GM18873 (cell line): ENCODE data around the gene STUM.
"Not testable (repeated sequence)": the region's sequence is repeated elsewhere in the genome, so short reads cannot be mapped to it uniquely, and the experiment has no call there.

Experiments
- ATAC-seq: cut with Tn5 transposase; IDR thresholded peaks from one replicate; pipeline ENCODE4 v1.9.1; 2021; ENCODE audit warnings: mild to moderate bottlenecking, moderate library complexity, moderate number of reproducible peaks; ENCODE audit not compliant: unreplicated experiment, low FRiP score

STUM gene

DNA sequence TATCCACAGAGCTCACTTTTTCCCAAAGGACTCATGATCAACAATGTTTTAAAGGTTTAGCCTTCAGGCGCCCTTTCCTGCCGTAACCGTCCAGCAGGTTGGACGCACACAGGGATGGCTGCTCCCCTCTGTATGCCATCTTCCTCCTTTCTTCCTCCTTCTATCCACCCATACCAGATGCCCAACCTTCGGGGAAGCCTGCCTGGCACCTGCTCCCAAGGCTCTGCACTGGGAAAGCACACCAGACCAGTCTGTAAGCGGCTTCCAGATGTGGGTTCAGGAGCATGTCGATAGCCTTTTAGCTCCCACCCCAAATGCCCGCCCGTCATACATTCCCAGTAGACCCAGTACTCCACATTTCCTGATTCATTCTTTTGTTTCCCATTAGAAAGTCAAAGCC is 52.9 kb downstream of the STUM start:
- no peak for ATAC-seq

DNA sequence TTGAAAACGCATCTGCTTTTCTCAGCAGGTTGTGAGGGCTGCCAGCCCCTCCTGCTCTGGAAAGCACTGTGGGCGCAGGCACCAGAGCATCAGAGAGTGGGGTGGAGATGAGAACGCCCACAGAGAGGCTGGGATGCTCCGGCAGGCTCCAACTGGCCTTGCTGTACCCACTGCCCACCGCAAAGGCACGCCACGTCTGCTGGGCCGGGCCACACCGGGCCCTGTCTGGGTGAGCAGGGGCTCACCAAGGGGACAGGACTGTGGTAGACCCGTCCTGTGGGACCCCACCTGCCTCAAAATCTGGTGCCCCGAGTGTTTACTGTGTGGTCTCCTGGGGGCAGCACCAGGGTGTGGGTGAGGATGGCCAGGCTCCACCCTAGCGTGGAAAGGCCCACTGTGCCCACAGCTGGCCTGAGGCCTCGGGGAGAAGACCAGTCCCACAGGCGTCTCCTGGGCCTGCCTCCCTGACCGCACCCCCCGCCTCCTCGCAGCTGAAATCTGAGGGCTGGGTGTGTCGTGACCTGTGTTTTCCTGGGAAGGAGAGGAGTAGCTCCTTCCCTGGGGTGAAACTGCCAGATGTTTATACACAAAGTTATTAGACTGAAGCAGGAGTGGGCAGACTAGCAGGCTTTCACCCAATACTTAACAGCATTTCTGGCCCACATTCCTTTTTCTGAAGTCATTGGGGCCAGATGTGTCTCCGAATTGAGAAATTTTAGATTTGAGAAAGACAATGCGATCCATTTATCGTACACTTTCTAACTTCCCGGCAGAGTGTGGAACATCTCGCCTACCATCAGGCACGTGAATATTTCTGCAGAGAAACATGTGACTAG is 53.8 kb downstream of the STUM start:
- no peak for ATAC-seq

DNA sequence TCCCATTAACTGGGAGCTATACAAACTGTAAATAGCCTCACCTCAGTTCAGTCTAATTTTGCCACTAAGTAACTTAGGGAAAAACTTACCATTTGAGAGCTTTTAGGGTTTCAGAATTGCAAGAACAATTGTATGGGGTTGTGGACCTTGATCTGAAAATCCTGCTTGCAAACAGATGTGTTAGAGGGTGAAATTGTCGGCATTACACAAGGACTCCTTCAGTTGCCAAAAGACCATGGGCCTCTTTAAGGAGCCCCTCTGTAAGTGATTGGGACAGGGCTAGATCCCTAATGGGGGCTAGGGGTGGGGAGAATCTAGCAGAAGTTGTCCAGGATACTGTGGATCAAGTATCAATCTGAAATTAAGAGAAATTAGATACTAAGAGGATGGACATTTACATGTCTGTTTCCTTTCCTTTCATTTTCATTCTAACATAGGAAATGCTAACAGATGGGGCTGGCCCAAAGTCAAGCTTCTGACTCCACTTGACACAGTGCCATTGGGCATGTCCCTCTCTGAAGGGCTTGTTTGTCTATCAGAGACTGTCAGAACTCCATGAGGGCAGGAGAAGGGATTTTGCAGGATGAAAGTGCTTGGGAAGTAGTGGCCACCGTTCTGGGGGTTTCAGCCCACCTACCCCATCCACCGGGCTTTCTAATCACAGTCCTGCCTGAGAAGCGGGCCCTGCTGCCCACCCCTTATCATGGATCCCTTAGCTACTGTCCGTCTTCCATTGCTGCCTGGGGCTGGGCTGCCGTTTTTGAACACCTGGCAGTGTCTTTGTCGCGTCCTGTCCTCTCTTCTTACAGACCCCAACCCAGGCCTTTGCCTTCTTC is 54.7 kb downstream of the STUM start:
- no peak for ATAC-seq

DNA sequence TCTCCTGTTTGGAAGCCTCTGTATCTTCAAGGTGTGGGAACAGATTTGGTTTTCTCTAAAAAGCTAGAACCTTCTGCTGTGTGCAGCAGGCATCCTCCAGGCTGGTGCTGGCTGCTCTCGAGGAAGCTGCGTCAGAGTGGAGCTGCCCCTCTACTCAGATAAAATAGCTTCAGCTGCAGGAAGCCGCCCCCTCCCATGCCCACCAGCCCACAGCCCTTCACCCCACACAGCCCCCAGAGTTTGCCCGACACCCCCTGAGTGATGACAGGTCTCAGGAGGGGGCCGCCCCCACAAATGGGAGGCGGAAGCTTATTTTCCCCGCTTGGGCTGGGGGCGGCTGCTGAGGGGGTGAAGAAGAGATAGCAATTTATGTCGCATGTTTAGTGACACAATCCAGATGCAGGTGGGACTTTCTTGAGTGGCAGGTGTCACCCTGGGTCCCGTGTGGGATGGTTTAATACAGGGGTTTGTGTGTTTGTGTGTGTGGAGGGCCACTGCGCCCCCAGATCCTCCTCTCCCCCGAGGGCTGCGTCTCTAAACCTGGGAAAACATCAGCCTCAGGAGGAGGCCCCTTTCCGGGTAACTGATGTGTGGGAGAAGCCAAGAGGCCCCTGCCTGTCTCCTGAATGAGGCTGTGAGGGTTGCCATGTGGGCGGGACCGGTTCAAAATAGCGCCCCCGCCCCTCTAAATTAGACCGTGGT is 55.4 kb downstream of the STUM start:
- no peak for ATAC-seq

DNA sequence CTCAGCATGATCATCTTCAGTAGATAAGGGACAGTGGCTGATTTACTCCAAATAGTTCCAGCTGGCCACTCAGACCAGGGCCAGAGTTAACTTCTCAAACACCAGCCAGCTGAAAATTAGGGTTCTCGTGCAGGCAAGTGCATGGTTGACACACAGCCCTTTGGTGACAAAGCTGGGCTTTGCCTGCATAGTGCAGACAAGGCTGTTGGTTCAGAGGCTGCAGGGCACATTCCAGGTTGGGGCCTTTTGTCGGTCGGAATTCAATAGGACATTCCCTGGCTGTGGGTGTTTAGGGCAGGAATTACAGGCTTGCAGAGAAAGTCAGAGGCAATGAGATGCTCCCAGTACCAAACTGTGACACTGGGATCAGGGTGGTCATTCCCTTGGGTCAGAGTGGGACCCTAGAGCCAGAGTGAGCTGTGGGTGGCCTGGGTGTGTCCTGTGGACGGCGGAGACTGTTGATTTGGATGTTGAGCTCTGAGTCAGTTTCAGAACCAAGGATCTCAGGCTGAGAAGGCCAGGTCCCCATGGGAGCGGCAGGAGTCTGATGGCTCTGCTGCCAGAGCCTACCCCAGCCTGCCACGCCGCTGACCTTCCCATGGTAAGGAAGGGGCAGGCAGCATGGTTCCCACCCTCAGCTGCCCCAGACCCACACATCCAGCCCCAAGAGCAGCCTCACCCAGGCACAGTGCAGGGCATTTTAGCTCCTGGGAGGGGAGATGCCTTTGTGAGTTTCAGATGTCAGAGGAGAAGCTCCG is 56.2 kb downstream of the STUM start:
- ATAC-seq, result no peak

DNA sequence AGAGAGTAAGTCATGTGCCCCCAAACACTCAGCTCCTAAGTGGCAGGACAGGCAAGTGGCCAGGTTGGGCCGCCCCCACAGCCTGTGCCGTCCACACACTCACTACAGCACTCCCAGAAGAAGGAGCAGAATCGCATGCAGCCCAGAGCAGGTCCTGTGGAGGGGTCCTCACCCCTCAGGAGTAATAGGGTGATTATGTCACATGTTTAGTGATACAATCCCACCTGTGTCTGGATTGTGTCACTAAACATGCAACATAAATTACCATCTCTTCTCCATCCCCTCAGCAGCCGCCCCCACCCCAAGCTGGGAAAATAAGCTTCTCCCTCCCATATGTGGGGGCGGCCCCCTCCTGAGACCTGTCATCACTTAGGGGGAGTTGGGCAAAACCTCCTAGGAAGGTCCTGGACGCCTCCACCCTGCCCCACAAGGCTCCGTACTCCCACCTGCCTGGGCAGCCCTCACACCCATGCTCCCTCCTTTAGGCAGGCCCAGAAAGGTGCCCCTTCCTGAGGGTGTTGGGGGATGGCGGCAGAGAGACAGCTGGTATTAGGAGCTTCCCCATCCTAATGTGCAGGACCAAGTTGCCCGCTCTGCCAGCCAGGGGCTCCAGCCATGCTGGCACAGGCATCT is 56.9 kb downstream of the STUM start:
- no peak for ATAC-seq

DNA sequence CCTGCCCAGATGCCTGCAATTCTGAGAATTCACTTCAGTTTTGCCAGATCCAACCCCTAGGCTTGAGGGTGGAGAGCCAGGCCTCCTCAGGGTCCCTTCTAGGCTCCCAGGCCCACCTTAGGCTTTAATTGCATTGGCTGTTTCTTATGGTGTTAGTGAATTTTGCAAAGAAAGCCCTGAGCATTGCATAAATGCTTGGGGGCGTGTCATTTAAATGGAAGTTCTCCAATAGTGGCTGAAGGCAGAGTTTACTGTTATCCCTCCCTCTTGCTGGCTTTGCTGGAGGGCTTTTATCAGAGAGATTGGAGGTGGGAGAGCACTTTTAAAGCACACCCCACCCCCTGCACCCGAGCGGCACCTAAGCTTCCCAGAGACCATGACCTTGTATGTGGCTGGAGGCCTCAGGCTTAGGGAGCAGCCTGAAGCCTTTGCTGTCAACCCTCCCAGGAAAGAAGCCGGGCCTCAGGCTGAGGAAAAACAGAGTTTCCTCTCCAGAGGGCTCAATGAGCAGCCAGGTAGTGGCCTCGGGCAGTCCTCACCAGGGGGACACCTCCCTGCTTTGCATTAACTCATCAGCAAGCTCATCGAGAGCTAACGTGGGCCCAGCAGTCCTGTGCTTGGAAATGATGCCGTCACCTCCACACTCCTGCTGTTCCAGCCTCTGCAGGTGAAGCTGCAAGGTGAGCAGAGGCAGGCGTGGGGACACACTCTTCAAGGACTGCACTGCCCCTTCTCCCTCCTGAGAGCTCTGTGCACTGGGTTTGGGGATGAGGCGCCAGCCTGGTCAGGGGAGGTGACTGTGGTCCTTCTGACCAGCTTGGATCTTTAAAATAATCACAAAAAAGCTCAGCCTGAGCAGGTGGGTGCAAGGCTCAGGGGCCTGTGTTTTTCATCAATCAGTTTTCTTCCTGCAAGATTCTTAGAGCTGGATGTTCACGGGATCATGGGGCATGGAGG is 58.0 kb downstream of the STUM start:
- no peak for ATAC-seq

DNA sequence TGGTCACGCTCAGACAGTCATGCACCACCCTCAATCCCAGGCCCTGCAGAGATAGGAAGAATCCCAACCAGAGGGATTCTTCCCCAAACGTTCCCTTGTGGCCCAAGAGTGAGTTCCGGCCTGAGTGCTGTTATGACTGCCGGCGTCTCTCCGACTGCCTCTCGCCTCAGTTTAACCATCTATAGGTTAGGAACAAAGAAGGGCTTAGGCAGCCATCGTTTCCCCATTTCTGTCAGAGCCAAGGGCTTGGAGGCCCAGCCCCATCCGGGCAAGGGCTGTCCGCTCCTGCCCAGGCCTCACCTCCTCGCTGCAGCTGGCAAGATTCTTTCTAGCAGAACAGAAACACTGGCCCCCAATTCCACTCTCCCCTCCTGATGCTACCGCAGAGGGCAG is 58.7 kb downstream of the STUM start:
- ATAC-seq, result no peak

DNA sequence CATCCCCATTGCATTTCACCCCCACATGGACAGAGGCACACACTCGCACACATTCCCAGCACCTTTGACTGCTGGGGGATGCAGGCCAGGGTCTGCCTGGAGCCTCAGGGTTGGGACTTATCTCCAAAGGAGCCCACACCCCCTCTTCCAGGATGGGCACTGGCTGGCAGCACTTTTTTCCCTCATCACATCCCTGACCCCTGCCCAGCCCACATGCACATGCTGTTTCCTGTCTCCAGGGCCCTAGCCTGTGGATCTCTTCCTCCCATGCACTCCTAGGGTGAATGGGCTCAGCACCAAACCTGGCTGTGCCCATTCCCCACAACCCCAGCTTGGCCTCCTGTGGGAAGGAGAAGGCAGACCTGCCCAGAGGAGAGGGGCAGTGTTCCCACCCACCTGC is 59.3 kb downstream of the STUM start:
- ATAC-seq, result no peak

DNA sequence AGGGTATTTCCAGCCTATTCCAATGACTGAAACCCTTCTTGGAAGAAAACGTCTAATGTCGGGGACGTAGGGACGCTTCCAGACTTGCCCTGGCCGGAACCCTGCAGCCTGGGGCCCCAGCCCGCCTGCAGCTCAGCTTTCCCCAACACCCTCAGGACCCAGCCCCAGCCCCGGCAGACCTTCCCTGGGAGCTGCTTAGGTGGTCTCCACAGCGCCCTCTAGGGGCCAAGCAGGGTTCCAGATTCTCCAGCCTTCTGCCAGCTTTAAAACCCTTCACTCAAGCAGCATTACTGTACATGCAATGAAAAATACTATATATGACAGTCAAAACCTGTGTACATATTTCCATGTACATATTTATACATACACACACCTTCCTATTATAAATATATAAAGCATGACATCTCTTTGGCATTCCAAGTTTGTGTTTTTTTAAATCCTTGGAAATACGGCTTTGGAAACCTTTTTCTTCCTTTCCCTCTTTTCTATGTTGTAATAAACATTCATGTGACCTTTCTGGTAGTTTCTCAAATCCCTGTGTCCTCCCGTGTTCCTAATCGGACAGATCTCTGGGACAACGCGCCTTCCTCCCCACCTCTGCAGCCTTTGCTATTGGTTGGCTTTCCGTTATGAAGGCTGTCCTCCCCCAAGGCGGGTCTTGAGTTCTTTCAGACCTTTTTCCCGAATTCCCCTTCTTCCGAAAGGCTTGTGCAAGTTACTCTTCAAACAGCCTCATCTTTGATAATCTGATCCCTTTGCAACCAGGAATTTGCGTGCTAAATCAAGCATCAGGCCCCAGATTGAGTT is 60.3 kb downstream of the STUM start:
- ATAC-seq, result no peak

DNA sequence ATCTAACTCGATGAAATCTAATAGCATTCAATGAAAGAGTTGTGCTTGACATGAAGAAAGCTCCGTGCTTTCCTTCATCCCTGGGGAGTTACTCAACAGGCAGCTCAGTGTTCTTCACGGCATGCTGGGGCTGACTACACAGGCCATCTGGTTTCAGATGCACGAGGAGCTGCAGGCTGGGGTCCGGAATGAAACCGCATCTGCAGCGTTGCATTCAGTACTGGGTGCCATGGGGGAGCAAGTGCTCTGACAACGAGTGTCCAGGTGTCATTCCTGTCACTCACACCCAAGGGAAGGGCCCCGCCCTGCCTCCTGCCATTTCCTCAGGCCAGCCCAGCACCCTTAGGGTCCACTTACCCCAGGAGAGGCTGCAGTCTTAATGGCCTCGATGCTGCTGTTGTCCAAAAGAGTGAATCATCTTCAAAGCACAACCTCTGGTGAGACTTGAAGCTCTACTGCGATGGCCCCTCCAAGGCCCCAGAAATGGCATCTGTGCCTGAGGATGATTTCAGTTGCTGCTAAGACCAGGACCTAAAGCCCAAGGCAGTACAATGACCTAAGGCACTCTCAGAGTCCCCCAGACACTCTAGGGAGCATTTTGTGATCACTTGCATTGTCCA is 61.4 kb downstream of the STUM start:
- no peak for ATAC-seq

DNA sequence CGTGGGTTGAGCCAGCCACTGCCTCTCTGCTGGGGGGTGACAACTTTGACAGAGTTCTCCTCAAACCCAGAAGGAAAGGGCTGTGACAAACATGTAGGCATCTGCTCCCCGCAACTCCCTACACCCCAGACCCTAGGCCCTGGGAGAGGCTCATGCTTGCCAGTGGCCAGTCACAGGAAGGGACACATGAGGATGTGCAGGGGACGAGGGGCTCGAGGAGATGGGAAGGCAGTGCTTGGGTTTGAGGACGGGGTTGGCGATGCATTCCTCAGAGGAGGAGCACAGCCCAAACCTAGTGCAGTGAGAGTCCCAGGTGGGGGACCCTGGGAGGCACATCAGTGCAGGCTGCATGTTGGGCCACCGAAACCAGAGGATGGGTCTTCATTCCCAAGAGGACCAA is 62.1 kb downstream of the STUM start:
- no peak for ATAC-seq

DNA sequence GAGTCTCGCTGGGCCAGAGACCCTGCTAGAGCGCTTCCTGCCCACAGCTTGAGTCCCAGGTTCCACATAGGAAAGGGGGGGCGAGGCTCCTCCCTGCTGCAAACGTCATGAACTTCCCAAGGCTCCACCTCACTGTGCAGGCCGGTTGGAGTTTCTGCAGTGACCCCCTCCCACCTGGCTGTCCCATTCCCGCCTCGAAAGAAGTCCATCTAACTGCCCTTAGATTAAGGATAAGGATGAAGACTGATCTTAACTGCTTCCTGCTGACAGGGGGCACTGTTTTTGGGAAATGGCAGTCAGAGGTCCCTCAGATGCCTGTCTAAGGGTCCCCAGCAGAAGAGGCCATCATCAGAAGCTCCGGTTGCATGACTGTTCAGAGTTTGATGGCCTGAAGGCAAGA is 62.7 kb downstream of the STUM start:
- no peak for ATAC-seq

DNA sequence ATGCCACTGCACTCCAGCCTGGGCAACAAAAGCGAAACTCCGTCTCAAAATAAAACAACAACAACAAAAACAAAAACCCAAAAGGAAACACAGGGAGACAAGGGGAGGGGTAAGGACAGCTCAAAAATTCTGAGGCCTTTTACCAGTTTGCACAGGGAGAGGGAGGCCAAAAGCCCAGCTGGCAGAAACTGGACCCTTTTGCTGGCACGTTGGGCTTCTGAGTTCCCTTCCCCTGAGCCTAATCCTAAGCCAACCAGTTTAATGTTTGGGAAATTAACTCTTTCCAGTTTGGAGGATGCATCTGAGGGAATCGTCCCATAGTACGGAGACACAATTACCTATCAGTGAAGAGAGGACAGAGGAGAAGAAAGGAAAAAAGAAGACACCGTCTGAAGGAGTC is 63.4 kb downstream of the STUM start:
- ATAC-seq, result not testable (repeated sequence)

DNA sequence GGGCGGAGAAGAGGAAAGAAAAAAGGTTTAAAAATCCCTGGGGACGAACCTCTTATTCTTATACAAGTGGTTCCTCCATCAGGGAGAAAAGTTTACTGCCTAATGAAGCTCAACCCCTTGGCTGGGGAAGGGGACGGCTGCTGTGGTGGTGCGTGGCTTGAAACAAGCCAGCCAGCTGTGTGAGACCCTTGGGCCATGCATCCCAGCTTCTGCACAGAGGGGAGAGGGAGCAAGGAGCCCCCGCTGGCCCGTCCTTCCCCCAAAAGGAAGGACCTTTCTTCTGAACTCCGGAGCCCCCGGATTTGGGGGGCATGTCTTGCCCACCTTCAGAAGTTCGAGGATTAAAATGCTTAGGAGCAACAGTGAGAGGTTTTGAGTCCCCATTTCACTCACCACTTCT is 67.3 kb downstream of the STUM start:
- ATAC-seq, result no peak

DNA sequence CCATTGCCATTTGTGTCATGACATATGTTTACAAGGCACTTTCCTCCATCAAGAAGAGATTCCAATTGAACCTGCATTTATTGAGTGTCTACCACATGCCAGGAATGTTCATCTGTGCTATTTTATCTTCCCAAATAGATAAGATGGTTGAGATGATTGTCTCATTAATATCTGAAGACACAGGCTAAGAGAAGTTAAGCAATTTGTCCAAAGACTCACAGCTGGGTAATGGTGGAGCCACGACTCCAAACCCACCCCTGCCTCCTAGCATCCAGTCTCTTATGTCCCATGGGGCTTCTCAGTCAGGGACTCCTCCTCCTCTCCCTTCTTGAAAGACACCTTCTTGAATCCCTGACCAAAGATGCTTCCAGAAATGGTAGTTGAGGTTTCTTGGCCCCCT is 68.1 kb downstream of the STUM start:
- no peak for ATAC-seq

DNA sequence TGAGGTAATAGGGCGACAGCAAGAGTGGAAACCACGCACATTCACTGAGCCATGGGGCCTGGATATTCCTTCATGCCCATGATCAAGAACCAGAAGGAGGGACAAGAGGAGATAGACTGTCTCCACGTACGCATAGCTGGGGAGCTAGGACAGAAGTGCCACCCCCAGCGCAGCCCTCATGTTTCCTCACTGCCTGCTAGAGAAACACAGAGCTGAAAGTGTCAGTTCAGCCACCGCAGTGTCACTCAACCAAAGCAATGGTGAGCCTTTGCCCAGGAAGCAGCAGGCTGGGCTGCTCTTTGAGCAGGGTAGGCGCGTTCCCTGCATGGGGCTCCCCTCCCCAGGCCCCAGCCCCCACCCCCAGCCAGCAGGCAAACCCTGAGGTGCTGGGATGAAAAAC is 68.5 kb downstream of the STUM start:
- ATAC-seq, result no peak

DNA sequence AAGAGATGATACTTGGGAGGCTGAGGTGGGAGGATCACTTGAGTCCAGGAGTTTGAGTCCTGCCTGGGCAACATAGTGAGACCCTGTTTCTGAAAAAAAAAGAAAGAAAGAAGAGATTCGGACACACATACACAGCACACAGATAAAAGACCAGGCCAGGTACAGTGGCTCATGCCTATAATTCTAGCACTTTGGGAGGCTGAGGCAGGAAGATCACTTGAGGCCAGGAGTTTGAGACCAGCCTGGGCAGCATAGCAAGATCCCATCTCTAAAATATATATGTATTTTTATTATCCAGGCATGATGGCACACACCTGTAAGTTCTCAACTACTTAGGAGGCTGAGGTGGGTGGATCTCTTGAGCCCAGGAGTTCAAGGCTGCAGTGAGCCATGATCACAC is 69.2 kb downstream of the STUM start:
- not testable (repeated sequence) for ATAC-seq
